Duodenal mucosa (tissue), 2 donors: ENCODE results near the gene CSNK1D.
"Not testable (repeated sequence)": the region's sequence is repeated elsewhere in the genome, so short reads cannot be mapped to it uniquely, and the experiment has no call there.

ENCODE experiments used
- H3K27ac ChIP-seq: one replicate; pipeline ENCODE4 v1.7.0; 2013; ENCODE audit warnings: low read depth, low read length
- H3K27me3 ChIP-seq, 2 donors: one replicate each; pipeline ENCODE4 v1.7.0; 2013; ENCODE audit warnings: low read length in 2 of 2, control low read depth in 1 of 2; ENCODE audit not compliant: insufficient read depth in 2 of 2, control insufficient read depth in 1 of 2
- H3K36me3 ChIP-seq, 2 donors: one replicate each; pipeline ENCODE4 v1.7.0; 2013; ENCODE audit warnings: low read length in 2 of 2, control low read depth in 1 of 2; ENCODE audit not compliant: insufficient read depth in 2 of 2, control insufficient read depth in 1 of 2
- H3K4me1 ChIP-seq, 2 donors: one replicate each; pipeline ENCODE4 v1.7.0; 2013; ENCODE audit warnings: low read length in 2 of 2, control low read depth in 1 of 2; ENCODE audit not compliant: insufficient read depth in 2 of 2, control insufficient read depth in 1 of 2
- H3K4me3 ChIP-seq, 2 donors: one replicate each; pipeline ENCODE4 v1.7.0; 2013; ENCODE audit warnings: low read length in 2 of 2, low read depth in 1 of 2
- H3K9ac ChIP-seq, 2 donors: one replicate each; pipeline ENCODE4 v1.7.0; 2013; ENCODE audit warnings: low read length in 2 of 2, low read depth in 1 of 2
- H3K9me3 ChIP-seq, 2 donors: one replicate each; pipeline ENCODE4 v1.7.0; 2013; ENCODE audit warnings: low read length in 2 of 2, control low read depth in 1 of 2; ENCODE audit not compliant: control insufficient read depth in 1 of 2

CSNK1D gene

DNA sequence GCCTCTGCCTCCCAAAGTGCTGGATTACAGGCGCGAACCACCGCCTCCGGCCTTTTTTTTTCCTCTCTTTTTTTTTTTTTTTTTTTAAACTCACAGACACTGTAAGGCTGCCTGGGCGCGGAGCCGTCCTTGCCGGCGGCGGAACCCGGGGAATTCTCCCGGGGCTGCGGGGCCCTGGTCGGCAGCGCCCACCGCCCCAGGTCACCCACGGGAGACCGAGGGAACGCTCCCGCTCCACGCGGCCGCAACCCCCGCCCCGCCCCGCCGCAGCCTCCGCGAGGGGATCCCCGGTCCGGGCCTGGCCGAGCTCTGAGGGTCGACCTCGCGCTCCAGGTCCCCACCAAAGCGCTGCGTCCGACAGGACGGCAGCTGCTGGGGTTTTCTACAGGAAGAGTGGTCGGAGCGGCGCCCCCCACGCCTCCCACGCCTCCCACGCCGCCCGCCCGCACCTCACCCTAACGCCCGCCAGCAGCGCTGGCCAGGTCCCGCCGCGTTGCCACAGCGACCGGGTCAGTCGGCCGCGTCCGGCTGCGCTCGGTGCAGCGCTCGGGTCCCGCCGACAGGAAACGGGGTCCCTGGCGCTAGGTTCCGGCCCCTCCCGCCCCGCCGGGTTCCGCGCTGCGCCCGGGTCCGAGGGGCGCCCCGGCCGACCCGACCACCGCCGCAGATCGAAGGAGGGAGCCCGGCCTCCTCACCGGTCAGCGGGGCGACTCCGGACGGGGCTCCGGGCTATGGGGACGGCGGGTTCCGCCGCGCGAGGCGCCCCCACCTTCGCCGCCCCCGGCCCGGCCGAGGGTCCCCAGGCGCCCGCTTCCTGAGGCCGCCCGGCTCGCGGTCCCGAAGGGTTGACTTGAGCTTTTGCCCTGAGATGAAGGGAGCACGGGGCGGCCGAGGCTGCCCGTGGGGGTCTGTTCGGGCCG is 60.9 kb downstream of the CSNK1D start, which contains the start of gene CCDC57:
Gene CCDC57 (minus strand): TSS at position 512 of the 920 bp plus-strand sequence. CDS start 10,898 bp downstream, outside the sequence.
- no peaks in the 10 kb centered on the region for H3K9me3 ChIP-seq
- H3K27me3 ChIP-seq = no peaks in the 10 kb centered on the region
- H3K36me3 ChIP-seq = peaks cover 0 to 3% of the 10 kb centered on the region in 2 donors
- H3K4me3 ChIP-seq = peak within 1 kb of the TSS; percentile 73 to 75
- peak within 1 kb of the TSS; percentile 42 for H3K27ac ChIP-seq
- peak within 1 kb of the TSS; percentile 38 to 66 for H3K9ac ChIP-seq
- peaks cover 30 to 38% of the 10 kb centered on the region in 2 donors for H3K4me1 ChIP-seq

DNA sequence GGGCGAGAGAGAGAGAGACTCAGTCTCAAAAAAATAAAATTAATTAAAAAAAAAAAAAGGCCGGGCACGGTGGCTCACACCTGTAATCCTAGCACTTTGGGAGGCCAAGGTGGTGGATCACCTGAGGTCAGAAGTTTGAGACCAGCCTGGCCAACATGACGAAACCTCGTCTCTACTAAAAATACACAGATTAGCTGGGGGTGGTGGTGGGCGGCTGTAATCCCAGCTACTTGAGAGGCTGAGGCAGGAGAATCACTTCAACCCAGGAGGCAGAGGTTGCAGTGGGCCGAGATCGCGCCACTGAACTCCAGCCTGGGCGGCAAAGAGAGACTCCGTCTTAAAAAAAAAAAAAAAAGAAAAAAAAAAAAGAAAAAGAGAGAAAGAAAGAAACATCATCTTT is 62.8 kb downstream of the CSNK1D start:
- H3K4me1 ChIP-seq = peaks cover 20 to 23% of the 10 kb centered on the region in 2 donors
- not testable (repeated sequence) for H3K9me3 ChIP-seq, H3K4me3 ChIP-seq, H3K9ac ChIP-seq, H3K27me3 ChIP-seq, H3K27ac ChIP-seq, H3K36me3 ChIP-seq

DNA sequence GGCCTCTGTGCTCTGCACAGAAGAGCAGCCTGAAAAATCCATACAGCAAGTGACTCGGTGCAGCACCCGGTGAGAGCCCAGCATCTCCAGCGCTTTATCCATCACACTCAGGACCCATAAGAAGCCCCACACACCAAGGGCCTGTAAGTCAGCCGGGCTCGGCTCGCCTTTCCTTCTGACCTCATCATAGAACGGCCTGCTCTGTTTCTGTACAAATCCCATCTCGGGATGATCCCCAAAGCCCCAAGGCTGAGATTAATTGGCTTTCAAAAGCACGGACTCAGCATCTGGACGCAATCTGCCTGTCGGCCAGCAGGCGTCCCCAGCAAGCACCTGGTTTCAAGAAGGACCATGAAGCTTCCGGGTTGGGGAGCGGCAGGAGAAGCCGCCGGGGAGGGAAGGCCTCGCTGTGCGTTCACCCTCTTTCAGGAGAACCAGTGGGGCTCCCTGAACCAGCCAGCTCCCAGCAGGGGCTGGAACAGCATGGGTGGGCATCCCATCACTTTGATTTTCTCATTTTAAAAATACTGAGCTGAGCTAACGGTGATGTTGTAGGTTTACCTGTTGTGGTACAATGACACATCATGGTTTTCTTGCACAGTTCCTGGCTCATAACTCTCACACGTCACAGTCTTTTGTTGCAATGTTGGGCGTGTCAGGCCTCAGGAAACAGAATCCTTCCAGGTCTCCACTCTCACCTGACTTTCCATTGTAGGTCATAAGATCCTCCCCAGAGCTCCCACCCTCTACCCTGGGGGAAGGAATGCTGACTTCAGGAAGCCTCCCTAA is 67.6 kb downstream of the CSNK1D start:
- no peaks in the 10 kb centered on the region for H3K9me3 ChIP-seq
- H3K4me1 ChIP-seq = peaks cover 10 to 15% of the 10 kb centered on the region in 2 donors
- peaks cover 0 to 6% of the 10 kb centered on the region in 2 donors for H3K36me3 ChIP-seq
- peak overlapping the region in 1 of 2 donors; percentile 32 for H3K4me3 ChIP-seq
- no peaks in the 10 kb centered on the region for H3K27me3 ChIP-seq
- peak overlapping the region; percentile 42 to 71 for H3K9ac ChIP-seq
- peak overlapping the region; percentile 47 for H3K27ac ChIP-seq

DNA sequence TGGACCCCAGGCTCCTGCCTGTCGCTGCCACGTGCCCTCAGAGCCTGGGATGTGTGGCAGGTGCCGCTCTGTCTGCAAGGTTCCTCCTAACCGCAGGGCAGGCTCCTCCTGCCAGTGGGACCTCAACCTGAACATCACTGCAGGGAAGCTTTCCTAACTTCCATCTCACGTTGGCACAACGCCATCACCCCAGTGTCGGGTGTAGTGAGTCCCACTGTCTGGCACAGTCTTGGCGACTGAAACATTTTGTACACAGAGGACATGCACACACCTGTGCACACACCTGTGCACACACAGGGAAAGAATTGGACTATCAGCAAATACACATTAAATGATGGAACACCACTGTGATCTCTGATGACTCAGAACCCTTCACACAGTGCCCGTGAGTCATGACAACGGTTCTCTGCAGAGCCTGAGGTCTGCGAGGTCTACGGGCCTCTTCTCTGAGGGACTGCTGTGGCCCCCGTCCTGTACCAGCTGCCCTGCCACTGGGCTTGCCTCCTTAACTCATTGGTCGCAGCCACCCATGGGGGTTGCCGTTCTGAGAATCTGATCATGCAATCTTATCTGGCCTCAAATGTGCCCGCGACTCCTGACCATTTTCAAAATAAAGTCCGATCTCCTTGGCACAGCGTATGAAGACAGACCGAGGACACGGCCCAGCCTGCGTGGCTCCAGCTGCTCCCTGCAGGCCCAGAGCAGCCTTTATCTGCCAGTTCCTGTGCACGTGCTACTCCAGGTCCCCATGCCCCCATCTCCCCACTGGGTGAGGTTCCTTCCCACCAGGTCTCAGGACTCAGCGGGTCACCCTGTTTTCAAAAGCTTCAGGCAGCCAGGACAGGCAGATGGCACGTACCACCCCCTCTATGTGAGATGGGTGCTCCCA is 68.4 kb downstream of the CSNK1D start:
- H3K36me3 ChIP-seq = peaks cover 0 to 6% of the 10 kb centered on the region in 2 donors
- no peaks in the 10 kb centered on the region for H3K9me3 ChIP-seq
- no peaks in the 10 kb centered on the region for H3K27me3 ChIP-seq
- H3K4me1 ChIP-seq = peaks cover 10 to 15% of the 10 kb centered on the region in 2 donors
- H3K9ac ChIP-seq = no peak overlapping the region
- H3K4me3 ChIP-seq = no peak overlapping the region
- no peak overlapping the region for H3K27ac ChIP-seq

DNA sequence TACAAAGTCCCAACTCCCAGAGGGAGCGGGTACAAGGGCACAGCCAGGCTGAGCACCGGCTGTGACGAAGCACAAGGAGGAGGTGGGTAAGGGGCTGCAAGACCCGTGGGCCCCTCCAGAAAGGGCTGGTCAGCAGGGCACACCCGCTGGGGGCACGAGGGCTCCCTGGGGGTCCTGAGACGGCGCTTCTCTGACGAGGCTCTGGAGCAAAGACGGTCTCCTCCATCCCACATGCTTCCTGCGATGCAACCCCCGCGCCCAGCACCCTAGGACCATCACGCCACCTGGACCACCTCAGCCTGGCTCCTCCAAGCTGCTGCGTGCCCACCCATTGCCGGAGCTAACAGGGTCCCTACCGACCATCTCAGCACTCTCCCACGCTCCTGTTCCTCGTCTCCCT is 69.6 kb downstream of the CSNK1D start:
- no peak overlapping the region for H3K27ac ChIP-seq
- peaks cover 0 to 6% of the 10 kb centered on the region in 2 donors for H3K36me3 ChIP-seq
- no peaks in the 10 kb centered on the region for H3K27me3 ChIP-seq
- H3K4me1 ChIP-seq = peaks cover 10 to 15% of the 10 kb centered on the region in 2 donors
- no peak overlapping the region for H3K4me3 ChIP-seq
- no peak overlapping the region for H3K9ac ChIP-seq
- no peaks in the 10 kb centered on the region for H3K9me3 ChIP-seq

DNA sequence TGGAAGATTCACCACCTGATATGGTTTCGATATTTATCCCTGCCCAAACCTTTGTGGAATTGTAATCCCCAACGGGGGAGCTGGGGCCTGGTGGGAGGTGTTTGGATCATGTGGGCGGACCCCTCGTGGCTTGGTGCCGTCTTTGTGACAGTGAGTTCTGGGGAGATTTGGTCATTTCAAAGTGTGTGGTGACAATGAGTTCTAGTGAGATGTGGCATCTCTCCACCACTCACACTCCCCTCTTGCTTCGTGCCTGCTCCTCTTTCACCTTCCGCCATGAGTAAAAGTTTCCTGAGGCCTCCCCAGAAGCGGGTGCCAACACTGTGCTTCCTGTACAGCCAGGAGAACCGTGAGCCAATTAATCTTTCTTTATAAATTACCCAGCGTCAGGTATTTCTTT is 70.5 kb downstream of the CSNK1D start:
- Histone ChIP-seq H3K9me3 (no peaks in the 10 kb centered on the region), H3K36me3 (peaks cover 3 to 7% of the 10 kb centered on the region in 2 donors), H3K27me3 (no peaks in the 10 kb centered on the region), H3K9ac (no peak overlapping the region), H3K4me1 (peaks cover 10 to 19% of the 10 kb centered on the region in 2 donors), H3K27ac (no peak overlapping the region), H3K4me3 (no peak overlapping the region)

DNA sequence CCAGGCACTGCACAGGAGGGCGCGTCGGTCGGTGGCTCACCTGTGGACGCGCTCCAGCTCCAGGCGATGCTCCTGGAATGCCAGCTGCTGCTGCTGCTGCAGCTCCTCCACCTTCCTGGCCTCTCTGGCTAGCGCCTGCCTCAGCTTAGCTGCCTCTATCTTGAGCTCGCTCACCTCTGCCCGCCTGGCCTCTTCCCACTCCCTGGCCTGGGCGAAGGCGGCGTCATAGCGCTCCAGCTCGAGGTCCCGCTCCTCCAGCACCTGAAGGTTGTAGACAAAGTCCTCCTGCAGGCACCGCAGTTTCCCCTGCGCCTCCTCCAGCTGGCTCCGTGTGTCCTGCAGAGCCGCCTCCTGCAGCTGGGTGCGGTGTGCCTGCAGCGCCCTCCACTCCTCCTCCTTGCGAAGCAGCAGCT is 72.0 kb downstream of the CSNK1D start:
- Histone ChIP-seq H3K27ac (no peak overlapping the region), H3K9me3 (no peaks in the 10 kb centered on the region), H3K4me1 (peaks cover 10 to 19% of the 10 kb centered on the region in 2 donors), H3K9ac (no peak overlapping the region), H3K4me3 (no peak overlapping the region), H3K27me3 (no peaks in the 10 kb centered on the region), H3K36me3 (peaks cover 4 to 10% of the 10 kb centered on the region in 2 donors)

DNA sequence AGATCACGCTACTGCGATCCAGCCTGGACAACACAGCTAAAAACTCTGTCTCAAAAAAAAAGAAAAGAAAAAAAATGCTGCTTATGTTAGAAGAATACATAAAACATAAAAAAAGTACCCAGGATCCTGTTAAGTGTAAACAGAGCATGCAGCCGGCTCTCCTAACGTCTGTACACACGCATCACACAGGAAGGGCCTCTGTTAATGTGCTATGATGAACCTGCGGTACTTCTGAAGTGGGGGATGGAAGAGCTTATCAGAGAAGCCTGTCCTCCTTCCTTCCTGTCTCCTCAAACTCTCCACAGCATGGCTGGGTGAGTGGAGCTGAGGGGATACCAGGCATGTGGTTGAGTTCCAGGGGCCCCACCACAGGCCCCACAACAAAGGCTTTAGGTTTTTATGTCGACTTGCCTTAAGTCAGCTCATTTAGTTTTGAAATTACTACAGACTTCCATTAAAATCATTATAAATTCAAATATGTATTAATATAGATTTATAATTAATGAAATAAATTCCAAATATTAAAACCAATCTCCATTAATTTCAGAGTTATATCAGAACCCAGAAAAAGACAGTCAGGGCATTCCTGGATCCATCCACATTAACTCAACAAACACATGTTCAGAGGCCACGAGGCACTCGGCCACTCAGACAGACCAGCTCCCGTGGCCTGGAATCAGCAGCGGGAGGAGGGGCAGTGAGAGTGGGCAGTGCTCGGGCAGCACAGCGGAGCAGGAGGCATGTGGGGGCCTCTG is 72.6 kb downstream of the CSNK1D start:
- Histone ChIP-seq H3K36me3 (peaks cover 7 to 12% of the 10 kb centered on the region in 2 donors), H3K9ac (no peak overlapping the region), H3K27ac (no peak overlapping the region)

DNA sequence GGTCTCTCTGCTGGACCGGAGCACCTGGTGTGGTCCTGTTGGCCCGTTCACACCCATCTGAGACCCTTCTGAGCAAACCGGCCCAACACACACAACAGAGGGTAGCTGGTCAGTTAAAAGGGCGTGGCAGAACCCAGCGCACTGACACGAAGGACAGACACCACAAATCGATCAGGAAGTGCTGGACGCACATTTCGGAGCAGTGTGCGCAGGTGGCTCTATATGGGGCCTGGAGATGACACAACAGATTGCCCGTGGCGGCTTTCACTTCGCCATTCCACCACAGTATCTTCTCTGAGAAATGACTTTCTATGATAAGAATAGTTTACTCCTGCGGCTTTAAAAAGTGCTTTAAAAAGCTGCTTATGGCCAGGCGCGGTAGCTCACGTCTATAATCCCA is 73.4 kb downstream of the CSNK1D start:
- Histone ChIP-seq H3K4me3 (no peak overlapping the region), H3K27me3 (no peaks in the 10 kb centered on the region), H3K27ac (no peak overlapping the region), H3K9me3 (no peaks in the 10 kb centered on the region), H3K9ac (no peak overlapping the region), H3K4me1 (peaks cover under 1 to 6% of the 10 kb centered on the region in 2 donors), H3K36me3 (peaks cover 7 to 12% of the 10 kb centered on the region in 2 donors)

More for the DNA sequence above, 72.6 kb downstream of the CSNK1D start:
- Histone ChIP-seq H3K4me3 (no peak overlapping the region), H3K9me3 (no peaks in the 10 kb centered on the region), H3K4me1 (peaks cover 8 to 13% of the 10 kb centered on the region in 2 donors), H3K27me3 (no peaks in the 10 kb centered on the region)
